Parathyroid adenoma (tissue), 2 donors: Measurements from ENCODE around the gene NOC2L.
A peak's percentile ranks its signal among the peaks of the same experiment; 100 is the strongest.

ENCODE experiments used
- H2AFZ ChIP-seq: fragments of 300-600 bp; sonication (generic); one replicate; pipeline ENCODE4 v1.7.0; 2017; ENCODE audit warnings: antibody characterized with exemption, mild to moderate bottlenecking
- H3K27ac ChIP-seq: fragments of 300-600 bp; sonication (generic); one replicate; pipeline ENCODE4 v1.7.0; 2017
- H3K27me3 ChIP-seq: fragments of 300-600 bp; sonication (generic); one replicate; pipeline ENCODE4 v1.7.0; 2017; ENCODE audit warnings: low read length; ENCODE audit not compliant: control insufficient read depth, insufficient read depth
- H3K36me3 ChIP-seq: fragments of 300-600 bp; sonication (generic); one replicate; pipeline ENCODE4 v1.7.0; 2017; ENCODE audit warnings: low read length; ENCODE audit not compliant: control insufficient read depth, insufficient read depth
- H3K4me1 ChIP-seq: fragments of 300-600 bp; sonication (generic); one replicate; pipeline ENCODE4 v1.7.0; 2017; ENCODE audit warnings: control low read depth
- H3K4me2 ChIP-seq: fragments of 300-600 bp; sonication (generic); one replicate; pipeline ENCODE4 v1.7.0; 2017; ENCODE audit warnings: low read length
- H3K4me3 ChIP-seq: fragments of 300-600 bp; sonication (generic); one replicate; pipeline ENCODE4 v1.7.0; 2017; ENCODE audit warnings: low read depth, low read length
- H3K79me2 ChIP-seq: fragments of 300-600 bp; sonication (generic); one replicate; pipeline ENCODE4 v1.7.0; 2017; ENCODE audit warnings: control low read depth
- H3K9ac ChIP-seq: fragments of 300-600 bp; sonication (generic); one replicate; pipeline ENCODE4 v1.7.0; 2017; ENCODE audit warnings: mild to moderate bottlenecking
- H3K9me3 ChIP-seq: fragments of 300-600 bp; sonication (generic); one replicate; pipeline ENCODE4 v1.7.0; 2017; ENCODE audit warnings: low read length; ENCODE audit not compliant: control insufficient read depth
- TF ChIP-seq, protein P1 (sequence below): fragments of 300-600 bp; sonication (generic); IDR thresholded peaks from one replicate; pipeline ENCODE4 v1.7.0; 2017; ENCODE audit warnings: antibody characterized with exemption, mild to moderate bottlenecking
- donor health status: primary hyperparathyroidism.

Gene NOC2L

GRCh38 chr1:905071-905749, 53.8 kb downstream of the NOC2L start:
- H3K9ac ChIP-seq, result no peak overlapping the region
- no peaks in the 10 kb centered on the region for H3K4me1 ChIP-seq
- no peak overlapping the region for H3K4me3 ChIP-seq
- no peaks in the 10 kb centered on the region for H3K36me3 ChIP-seq
- no peaks in the 10 kb centered on the region for H3K9me3 ChIP-seq
- no peak overlapping the region for H3K27ac ChIP-seq
- no peak overlapping the region for H2AFZ ChIP-seq
- H3K4me2 ChIP-seq, result peak overlapping the region; percentile 51
- TF ChIP-seq, protein P1, sequence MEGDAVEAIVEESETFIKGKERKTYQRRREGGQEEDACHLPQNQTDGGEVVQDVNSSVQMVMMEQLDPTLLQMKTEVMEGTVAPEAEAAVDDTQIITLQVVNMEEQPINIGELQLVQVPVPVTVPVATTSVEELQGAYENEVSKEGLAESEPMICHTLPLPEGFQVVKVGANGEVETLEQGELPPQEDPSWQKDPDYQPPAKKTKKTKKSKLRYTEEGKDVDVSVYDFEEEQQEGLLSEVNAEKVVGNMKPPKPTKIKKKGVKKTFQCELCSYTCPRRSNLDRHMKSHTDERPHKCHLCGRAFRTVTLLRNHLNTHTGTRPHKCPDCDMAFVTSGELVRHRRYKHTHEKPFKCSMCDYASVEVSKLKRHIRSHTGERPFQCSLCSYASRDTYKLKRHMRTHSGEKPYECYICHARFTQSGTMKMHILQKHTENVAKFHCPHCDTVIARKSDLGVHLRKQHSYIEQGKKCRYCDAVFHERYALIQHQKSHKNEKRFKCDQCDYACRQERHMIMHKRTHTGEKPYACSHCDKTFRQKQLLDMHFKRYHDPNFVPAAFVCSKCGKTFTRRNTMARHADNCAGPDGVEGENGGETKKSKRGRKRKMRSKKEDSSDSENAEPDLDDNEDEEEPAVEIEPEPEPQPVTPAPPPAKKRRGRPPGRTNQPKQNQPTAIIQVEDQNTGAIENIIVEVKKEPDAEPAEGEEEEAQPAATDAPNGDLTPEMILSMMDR, result no peak
- H3K79me2 ChIP-seq, result no peaks in the 10 kb centered on the region
- H3K27me3 ChIP-seq, result no peaks in the 10 kb centered on the region

DNA sequence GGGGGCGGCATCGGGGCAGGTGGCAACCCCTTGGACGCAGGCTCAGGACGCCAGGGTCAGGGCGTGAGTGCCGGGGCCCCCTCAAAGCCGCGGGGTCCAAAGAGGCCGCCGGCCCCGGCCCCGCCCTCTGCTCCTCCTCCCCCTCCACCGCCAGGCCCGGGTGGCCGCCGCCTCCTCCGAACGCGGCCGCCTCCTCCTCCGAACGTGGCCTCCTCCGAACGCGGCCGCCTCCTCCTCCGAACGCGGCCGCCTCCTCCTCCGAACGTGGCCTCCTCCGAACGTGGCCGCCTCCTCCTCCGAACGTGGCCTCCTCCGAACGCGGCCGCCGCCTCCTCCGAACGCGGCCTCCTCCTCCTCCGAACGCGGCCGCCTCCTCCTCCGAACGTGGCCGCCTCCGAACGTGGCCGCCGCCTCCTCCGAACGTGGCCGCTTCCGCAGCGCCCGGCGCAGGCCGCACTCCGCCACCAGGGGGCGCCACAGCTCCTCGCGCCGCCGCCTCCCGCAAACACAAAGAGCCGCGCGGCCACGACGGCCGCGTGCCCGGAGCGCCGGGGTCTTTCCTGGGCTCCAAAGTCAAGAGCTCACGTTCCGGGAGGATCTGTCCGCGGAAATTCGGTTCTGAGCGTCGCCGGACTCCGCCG, 54.6 kb downstream of the NOC2L start:
- Histone ChIP-seq H3K9ac (no peak overlapping the region), H3K36me3 (no peaks in the 10 kb centered on the region), H3K79me2 (no peaks in the 10 kb centered on the region), H3K27me3 (no peaks in the 10 kb centered on the region), H3K4me3 (no peak overlapping the region), H3K27ac (no peak overlapping the region), H2AFZ (peak overlapping the region; percentile 73), H3K4me2 (peak overlapping the region; percentile 51), H3K4me1 (no peaks in the 10 kb centered on the region), H3K9me3 (no peaks in the 10 kb centered on the region)
- TF ChIP-seq, protein P1, result peak; percentile 87

DNA sequence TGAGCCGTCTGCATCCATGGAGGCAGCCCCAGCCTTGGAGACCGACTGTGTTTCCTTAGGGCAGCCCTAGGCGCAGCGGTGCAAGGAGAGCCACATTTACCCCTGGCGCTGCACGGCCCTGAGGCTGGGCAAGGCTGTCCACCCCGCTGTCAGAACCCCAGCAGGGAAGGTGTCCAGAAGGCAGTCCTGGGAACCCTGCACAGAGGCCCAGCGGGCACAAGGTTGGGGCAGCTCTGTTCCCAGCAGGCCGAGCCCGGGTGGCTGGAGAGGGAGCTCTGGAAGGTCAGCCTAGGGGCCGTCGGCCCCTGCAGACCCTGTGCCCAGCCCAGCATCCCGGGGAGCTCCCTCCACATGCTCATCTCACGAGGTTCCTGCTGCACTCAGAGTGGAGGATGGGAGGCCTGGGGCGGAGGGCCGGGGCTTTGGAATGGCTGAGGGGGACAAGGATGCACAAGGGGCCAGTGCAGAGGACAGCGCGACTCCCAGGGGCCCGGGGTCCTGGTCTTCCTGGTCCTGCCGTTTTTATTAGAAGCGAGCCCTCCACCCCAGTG, 55.3 kb downstream of the NOC2L start:
- Histone ChIP-seq H3K9ac (no peak overlapping the region), H3K36me3 (no peaks in the 10 kb centered on the region), H3K27me3 (no peaks in the 10 kb centered on the region), H3K79me2 (no peaks in the 10 kb centered on the region), H3K4me3 (no peak overlapping the region), H3K27ac (no peak overlapping the region), H3K4me1 (no peaks in the 10 kb centered on the region), H3K9me3 (no peaks in the 10 kb centered on the region), H2AFZ (no peak overlapping the region), H3K4me2 (no peak overlapping the region)
- TF ChIP-seq, protein P1, result no peak

- H3K9ac ChIP-seq, result no peak overlapping the region
- H3K9me3 ChIP-seq, result no peaks in the 10 kb centered on the region
- H3K4me2 ChIP-seq, result no peak overlapping the region
- H2AFZ ChIP-seq, result no peak overlapping the region
- no peaks in the 10 kb centered on the region for H3K4me1 ChIP-seq
- H3K36me3 ChIP-seq, result no peaks in the 10 kb centered on the region
- no peak overlapping the region for H3K4me3 ChIP-seq
- H3K27ac ChIP-seq, result no peak overlapping the region
- H3K79me2 ChIP-seq, result no peaks in the 10 kb centered on the region
- no peaks in the 10 kb centered on the region for H3K27me3 ChIP-seq
- TF ChIP-seq, protein P1, result no peak
Observed at GRCh38 chr1:903305-903704, 55.8 kb downstream of the NOC2L start.
